Measurements from ENCODE around the gene TIPRL. TPM values are rescaled to one million over a fixed set of nuclear protein-coding genes. Genes with fewer than 3 reads are reported as not detected.

Gene TIPRL
- total and polyA plus RNA-seq, 2 of the 8 experiments (the other 6 are each of a cell fraction or from before 2014, with no cell fraction given), result 8.1 to 27.4 TPM

GRCh38 chr1:168151935-168152334, 26.8 kb upstream of the TIPRL start:
- ChIA-PET CTCF (ENCODE audit: partially characterized antibody) (interaction anchor here (0.7 to 2.0 kb wide), 8 partner anchors 8 to 1353 kb away, joined by 3 to 8 read pairs (median 3); no protein-coding TSS in a partner anchor), POLR2A (ENCODE audit: partially characterized antibody) (no interaction called here)
- no peaks in the 10 kb centered on the region for H3K9me3 ChIP-seq (ENCODE audit: insufficient read depth in 2 of 2, low read depth in 1 of 2, low read length in 1 of 2)
- H3K27me3 ChIP-seq (replicated peaks in 1 of 4; ENCODE audit: control insufficient read depth in 3 of 4, extremely low read depth in 1 of 4, insufficient read depth in 3 of 4, low read length in 3 of 4), result no peaks in the 10 kb centered on the region
- H3K18ac ChIP-seq (ENCODE audit: extremely low read depth, low read length), result no peak overlapping the region
- H3K27ac ChIP-seq (ENCODE audit: low read depth, low read length), result no peak overlapping the region
- H4K20me1 ChIP-seq (replicated peaks in 1 of 2; ENCODE audit: control insufficient read depth in 1 of 2, insufficient read depth in 2 of 2, low read length in 2 of 2), result no peaks in the 10 kb centered on the region
- H3K4me2 ChIP-seq (ENCODE audit: insufficient read depth in 1 of 2, low read depth in 2 of 2, low read length in 2 of 2), result no peak overlapping the region
- H2AFZ ChIP-seq (ENCODE audit: low read length), result no peak overlapping the region
- no peak overlapping the region for H4K91ac ChIP-seq (replicated peaks; ENCODE audit: insufficient read length, low read length)
- 90% methylated on average over 4 of the region's 4 CpGs; no CpG with 5 or more reads in 1 of the 2 experiments for WGBS, 2 experiments (ENCODE audit: extremely low coverage in 1 of 2, insufficient coverage in 1 of 2, insufficient read length in 1 of 2, insufficient replicate concordance in 2 of 2, low coverage in 1 of 2, low lambda C conversion rate in 2 of 2, missing lambda C conversion rate in 1 of 2)
- H3K79me2 ChIP-seq (ENCODE audit: control insufficient read depth in 1 of 2, insufficient read depth in 2 of 2, low read length in 2 of 2), result no peaks in the 10 kb centered on the region
- no peak overlapping the region for H3K9ac ChIP-seq (replicated peaks in 1 of 4; ENCODE audit: extremely low read depth in 1 of 4, low read depth in 3 of 4, low read length in 3 of 4)
- no peak overlapping the region for H2BK12ac ChIP-seq (ENCODE audit: low read depth, low read length)
- FAIRE-seq (no peak), DNase-seq (ENCODE audit: low read depth in 1 of 2, low spot score in 2 of 2) (no peak)
- H3K14ac ChIP-seq (ENCODE audit: insufficient read length), result no peak overlapping the region
- H3K79me1 ChIP-seq (ENCODE audit: low read depth, low read length), result no peaks in the 10 kb centered on the region
- H2BK120ac ChIP-seq (replicated peaks; ENCODE audit: low read depth, low read length), result no peak overlapping the region
- no peak overlapping the region for H4K8ac ChIP-seq (ENCODE audit: extremely low read depth, insufficient read depth, low read length)
- H2BK20ac ChIP-seq (ENCODE audit: low read length), result no peak overlapping the region
- TF ChIP-seq RFX5 (IDR thresholded peaks at IDR 0.05; ENCODE audit: borderline replicate concordance, low read depth, low read length), result no peak
- TF ChIP-seq SUZ12 (IDR thresholded peaks at IDR 0.05; ENCODE audit: low read length), result no peak
- TF ChIP-seq TAF7 (optimal IDR thresholded peaks at IDR 0.05; ENCODE audit: borderline replicate concordance, low read depth, low read length), result no peak
- TF ChIP-seq CHD1 (IDR thresholded peaks at IDR 0.05; ENCODE audit: low read depth, low read length), result no peak
- no peak for TF ChIP-seq BRCA1 (IDR thresholded peaks at IDR 0.05; ENCODE audit: low read depth, low read length)
- TF ChIP-seq NANOG (IDR thresholded peaks at IDR 0.05; ENCODE audit: insufficient read depth, low read depth, low read length, poor library complexity, severe bottlenecking), result no peak
- no peak for TF ChIP-seq RNF2 (IDR thresholded peaks at IDR 0.05; ENCODE audit: borderline replicate concordance, low read depth, low read length, missing control alignments, poor library complexity, severe bottlenecking)
- H3K23me2 ChIP-seq (ENCODE audit: low read depth, low read length), result no peaks in the 10 kb centered on the region
- H3K4me1 ChIP-seq (replicated peaks in 1 of 4; ENCODE audit: control insufficient read depth in 3 of 4, insufficient read depth in 4 of 4, low read length in 3 of 4), result peaks cover 0 to 3% (median 0%) of the 10 kb centered on the region in 4 experiments; a peak in 1 of 7 replicates
- H2BK15ac ChIP-seq (ENCODE audit: low read length), result no peak overlapping the region
- H3K56ac ChIP-seq (replicated peaks; ENCODE audit: insufficient read length, low read depth, low read length), result no peak overlapping the region
- H4K5ac ChIP-seq (ENCODE audit: insufficient read length, low read depth, low read length), result no peak overlapping the region
- no peak overlapping the region for H3K4me3 ChIP-seq (ENCODE audit: extremely low read depth in 1 of 4, insufficient read depth in 2 of 4, low read depth in 3 of 4, low read length in 4 of 4)
- H3K36me3 ChIP-seq (ENCODE audit: control insufficient read depth in 2 of 4, insufficient read depth in 4 of 4, low read length in 3 of 4), result no peaks in the 10 kb centered on the region
- no peak overlapping the region for H2AK5ac ChIP-seq (ENCODE audit: low read depth, low read length)
- no peak overlapping the region for H3K23ac ChIP-seq (ENCODE audit: insufficient read length)
- H2BK5ac ChIP-seq (ENCODE audit: low read depth, low read length), result no peak overlapping the region
- no peak overlapping the region for H3K4ac ChIP-seq (replicated peaks; ENCODE audit: insufficient read length, low read depth, low read length)
